IPS-15b (cell line): ENCODE measurements around the gene HSPA14.
"Not testable (repeated sequence)": the region's sequence is repeated elsewhere in the genome, so short reads cannot be mapped to it uniquely, and the experiment has no call there.

Experiments
- H3K27me3 ChIP-seq: one replicate; pipeline ENCODE4 v1.6.1; 2013; ENCODE audit warnings: low read length; ENCODE audit not compliant: control insufficient read depth, insufficient read depth
- H3K36me3 ChIP-seq: one replicate; pipeline ENCODE4 v1.6.1; 2013; ENCODE audit warnings: low read length; ENCODE audit not compliant: control insufficient read depth, insufficient read depth
- H3K4me1 ChIP-seq: one replicate; pipeline ENCODE4 v1.6.1; 2013; ENCODE audit warnings: mild to moderate bottlenecking, low read length; ENCODE audit not compliant: control insufficient read depth, insufficient read depth
- H3K4me3 ChIP-seq: one replicate; pipeline ENCODE4 v1.5.1; 2013; ENCODE audit warnings: low read depth, low read length
- H3K9ac ChIP-seq: one replicate; pipeline ENCODE4 v1.6.1; 2013; ENCODE audit warnings: low read depth, mild to moderate bottlenecking, low read length
- H3K9me3 ChIP-seq: one replicate; pipeline ENCODE4 v1.6.1; 2013; ENCODE audit warnings: mild to moderate bottlenecking, low read length; ENCODE audit not compliant: control insufficient read depth, insufficient read depth

HSPA14 gene

DNA sequence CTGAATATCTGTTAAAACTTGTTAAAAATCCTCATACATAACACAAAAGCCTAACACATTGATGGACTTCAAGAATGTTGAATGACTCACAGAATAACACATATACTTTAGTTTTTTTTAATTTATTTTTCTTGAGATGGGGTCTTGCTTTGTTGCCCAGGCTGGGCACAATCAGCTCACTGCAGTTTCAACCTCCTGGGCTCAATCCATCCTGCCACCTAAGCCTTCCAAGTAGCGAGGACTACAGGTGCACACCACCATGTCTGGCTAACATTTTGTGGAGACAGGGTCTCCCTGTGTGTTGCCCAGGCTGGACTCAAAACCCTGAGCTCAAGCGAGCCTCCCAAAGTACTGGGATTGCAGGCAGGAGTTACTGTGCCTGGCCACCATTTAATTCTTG, 68.7 kb downstream of the HSPA14 start:
- Histone ChIP-seq H3K9ac (no peak overlapping the region), H3K27me3 (no peaks in the 10 kb centered on the region), H3K4me1 (peaks cover 10% of the 10 kb centered on the region), H3K9me3 (no peaks in the 10 kb centered on the region), H3K36me3 (peaks cover 4% of the 10 kb centered on the region), H3K4me3 (no peak overlapping the region)

DNA sequence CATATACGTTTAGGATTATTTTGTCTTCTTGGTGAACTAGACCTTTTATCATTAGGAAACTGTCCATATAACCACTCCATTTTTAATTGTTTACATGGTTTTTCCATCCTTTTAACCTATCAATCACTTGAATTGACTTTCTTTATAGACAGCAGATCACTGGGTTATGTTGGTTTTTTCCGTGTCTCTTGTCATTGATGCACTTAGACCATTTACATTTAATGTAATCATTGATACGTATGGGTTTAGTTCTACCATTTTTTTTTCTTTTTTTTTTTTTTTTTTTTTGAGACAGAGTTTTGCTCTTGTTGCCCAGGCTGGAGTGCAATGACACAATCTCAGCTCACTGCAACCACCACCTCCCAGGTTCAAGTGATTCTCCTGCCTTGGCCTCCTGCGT, 69.5 kb downstream of the HSPA14 start:
- not testable (repeated sequence) for H3K36me3 ChIP-seq, H3K9ac ChIP-seq, H3K9me3 ChIP-seq, H3K27me3 ChIP-seq, H3K4me3 ChIP-seq
- peaks cover 11% of the 10 kb centered on the region for H3K4me1 ChIP-seq

DNA sequence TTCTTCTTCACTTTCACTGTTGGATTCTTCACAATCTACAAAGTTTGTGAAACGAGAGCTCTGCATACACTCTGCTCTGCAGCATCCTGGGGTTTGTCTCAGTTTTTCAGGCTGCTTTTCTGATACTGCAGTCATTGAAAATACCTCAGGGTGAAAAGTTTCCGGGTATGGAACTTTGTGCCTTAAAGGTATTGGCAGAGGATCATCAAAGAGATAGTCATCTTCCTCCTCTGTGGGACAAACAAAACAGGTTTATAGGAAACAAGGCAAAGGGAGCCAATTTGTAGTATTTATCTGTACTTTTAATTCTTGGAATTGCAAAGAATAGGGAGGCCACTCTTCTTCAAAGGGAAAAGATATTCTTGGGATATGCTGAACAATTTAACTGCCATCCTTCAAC, 71.0 kb downstream of the HSPA14 start:
- H3K27me3 ChIP-seq = no peaks in the 10 kb centered on the region
- peaks cover 4% of the 10 kb centered on the region for H3K36me3 ChIP-seq
- no peak overlapping the region for H3K4me3 ChIP-seq
- H3K4me1 ChIP-seq = peaks cover 11% of the 10 kb centered on the region
- H3K9ac ChIP-seq = no peak overlapping the region
- no peaks in the 10 kb centered on the region for H3K9me3 ChIP-seq

DNA sequence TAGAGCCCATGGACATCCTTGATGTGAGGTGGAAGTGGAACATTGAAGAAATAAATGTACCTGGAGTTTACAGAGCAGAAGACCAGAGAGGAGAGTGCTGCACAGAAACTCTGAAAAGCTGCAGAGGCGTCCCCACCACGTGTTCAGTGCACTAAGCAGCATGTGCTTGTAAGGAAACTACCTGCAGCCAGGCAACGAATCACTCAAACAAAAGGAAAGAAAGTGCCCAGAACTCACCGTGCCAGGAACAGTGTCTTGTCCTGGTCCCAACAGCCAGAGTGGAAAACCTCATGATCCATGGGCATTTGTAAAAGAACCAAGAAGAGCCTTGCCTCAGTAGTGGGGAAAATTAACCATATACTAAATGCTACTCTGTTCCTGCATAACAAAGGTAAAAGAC, 72.8 kb downstream of the HSPA14 start:
- Histone ChIP-seq H3K27me3 (no peaks in the 10 kb centered on the region), H3K9ac (no peak overlapping the region), H3K9me3 (no peaks in the 10 kb centered on the region), H3K4me3 (no peak overlapping the region), H3K36me3 (peaks cover 4% of the 10 kb centered on the region), H3K4me1 (peaks cover 4% of the 10 kb centered on the region)

DNA sequence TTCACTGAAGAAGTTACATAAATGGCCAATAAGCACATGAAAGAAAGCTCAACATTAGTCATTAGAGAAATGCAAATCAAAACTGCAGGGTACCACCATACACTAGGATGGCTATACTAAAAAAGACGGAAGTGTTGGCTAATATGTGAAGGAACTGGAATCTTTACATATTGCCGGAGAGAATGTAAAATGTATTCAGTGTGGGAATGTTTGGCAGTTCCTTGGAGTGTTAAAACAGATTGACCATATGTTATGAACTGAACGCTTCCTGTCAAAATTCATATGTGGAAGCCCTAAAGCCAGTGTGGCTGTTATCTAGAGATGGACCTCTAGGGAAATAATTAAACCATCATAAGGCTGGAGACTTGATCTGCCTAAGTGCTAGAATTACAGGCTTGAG, 73.7 kb downstream of the HSPA14 start:
- peaks cover 4% of the 10 kb centered on the region for H3K36me3 ChIP-seq
- H3K4me3 ChIP-seq = no peak overlapping the region
- H3K9me3 ChIP-seq = no peaks in the 10 kb centered on the region
- H3K4me1 ChIP-seq = peaks cover 4% of the 10 kb centered on the region
- H3K9ac ChIP-seq = no peak overlapping the region
- H3K27me3 ChIP-seq = no peaks in the 10 kb centered on the region

DNA sequence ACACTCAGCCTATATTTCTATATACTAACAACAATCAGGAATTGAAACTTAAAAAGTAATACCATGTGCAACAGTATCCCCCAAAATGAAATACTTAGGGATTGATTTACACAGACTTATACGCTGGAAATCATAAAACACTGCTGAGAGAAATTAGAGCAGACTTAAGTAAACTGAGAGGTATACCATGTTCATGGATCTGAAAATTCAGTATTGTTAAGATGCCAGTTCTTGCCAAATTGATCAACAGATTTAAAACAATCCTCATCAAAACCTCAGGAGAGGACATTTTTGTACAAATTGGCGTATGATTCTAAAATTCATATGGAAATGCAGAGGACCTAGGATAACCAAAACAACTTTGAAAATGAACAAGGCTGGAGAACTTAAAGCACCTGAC, 78.5 kb downstream of the HSPA14 start:
- Histone ChIP-seq H3K4me1 (peaks cover 2% of the 10 kb centered on the region), H3K36me3 (no peaks in the 10 kb centered on the region), H3K9ac (no peak overlapping the region), H3K27me3 (no peaks in the 10 kb centered on the region), H3K9me3 (no peaks in the 10 kb centered on the region), H3K4me3 (no peak overlapping the region)

DNA sequence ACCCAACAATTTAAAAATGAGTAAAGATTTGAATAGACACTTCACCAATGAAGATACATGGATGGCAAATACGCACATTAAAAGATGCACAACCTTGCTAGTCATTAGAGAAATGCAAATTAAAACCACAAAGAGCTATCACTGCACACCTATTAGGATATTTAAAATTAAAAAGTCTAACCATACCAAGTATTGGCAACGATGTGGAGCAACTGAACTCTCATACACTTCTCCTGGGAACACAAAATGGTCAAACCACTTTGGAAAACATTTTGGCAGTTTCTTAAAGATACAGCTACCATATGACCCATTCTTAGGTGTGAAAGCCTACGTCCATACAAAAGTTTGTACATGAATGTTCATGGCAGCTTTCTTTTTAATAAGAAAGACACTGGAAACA, 79.7 kb downstream of the HSPA14 start:
- H3K4me1 ChIP-seq = no peaks in the 10 kb centered on the region
- no peak overlapping the region for H3K9ac ChIP-seq
- no peaks in the 10 kb centered on the region for H3K9me3 ChIP-seq
- H3K27me3 ChIP-seq = no peaks in the 10 kb centered on the region
- no peaks in the 10 kb centered on the region for H3K36me3 ChIP-seq
- no peak overlapping the region for H3K4me3 ChIP-seq

DNA sequence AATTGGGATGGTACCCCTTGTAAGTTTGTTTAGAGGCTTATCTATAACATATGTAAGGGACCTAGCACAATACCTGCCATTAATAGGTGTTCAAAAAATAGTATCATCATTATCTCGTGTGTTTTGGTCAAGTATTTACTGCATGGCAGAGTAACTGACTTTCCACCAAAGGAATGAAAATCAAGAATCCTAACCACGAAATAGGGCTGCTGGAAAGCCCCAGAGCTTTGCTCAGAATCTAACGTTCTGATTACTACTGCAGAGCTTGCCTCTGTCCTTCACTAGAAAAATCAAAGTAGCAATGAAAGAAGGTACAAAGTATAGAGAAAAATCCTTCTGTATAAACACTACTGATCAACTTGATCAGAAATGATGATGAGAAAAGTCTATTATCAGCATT, 80.9 kb downstream of the HSPA14 start:
- H3K27me3 ChIP-seq = no peaks in the 10 kb centered on the region
- no peak overlapping the region for H3K9ac ChIP-seq
- no peak overlapping the region for H3K4me3 ChIP-seq
- no peaks in the 10 kb centered on the region for H3K36me3 ChIP-seq
- no peaks in the 10 kb centered on the region for H3K9me3 ChIP-seq
- no peaks in the 10 kb centered on the region for H3K4me1 ChIP-seq
